ENCODE results near the gene GAPT. TPM values are rescaled to one million over a fixed set of nuclear protein-coding genes. Genes with fewer than 3 reads are reported as not detected.

Gene GAPT
- total RNA-seq, 4 donors from 2014 or later, result 0.39 to 1.6 TPM; not detected in 2

DNA sequence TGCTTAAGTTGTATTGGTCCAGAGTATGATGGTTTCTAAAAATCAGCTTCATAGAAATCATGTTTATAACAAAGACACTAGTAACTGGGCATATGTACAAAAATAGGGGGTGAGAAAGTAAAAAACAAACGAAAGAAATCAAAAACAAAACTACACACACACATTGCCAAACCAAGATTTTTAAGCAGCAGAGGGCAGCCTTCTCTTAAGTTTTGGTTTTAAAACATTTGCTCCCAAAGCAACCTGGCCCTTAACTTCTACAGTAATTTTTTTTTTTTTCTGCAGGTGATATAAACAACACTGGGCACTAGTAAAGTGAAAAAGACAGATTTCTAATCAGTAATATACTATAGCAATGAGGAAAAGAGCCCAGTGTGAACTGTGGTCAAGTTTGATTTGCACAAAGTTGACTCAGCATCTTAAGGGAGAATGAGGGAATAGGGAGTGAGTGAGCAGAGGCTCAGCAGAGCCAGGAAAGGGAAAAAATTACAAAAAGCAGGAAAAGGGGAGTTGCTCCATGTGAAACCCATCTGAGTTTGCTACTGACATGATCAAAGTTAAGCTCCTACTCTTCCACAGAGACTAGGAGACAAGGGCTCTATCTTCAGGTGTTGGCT lies 13.4 kb upstream of the GAPT start:
- no peak overlapping the region for H3K4me3 ChIP-seq (ENCODE audit: low read depth, poor library complexity, severe bottlenecking)
- TF ChIP-seq, protein P1, sequence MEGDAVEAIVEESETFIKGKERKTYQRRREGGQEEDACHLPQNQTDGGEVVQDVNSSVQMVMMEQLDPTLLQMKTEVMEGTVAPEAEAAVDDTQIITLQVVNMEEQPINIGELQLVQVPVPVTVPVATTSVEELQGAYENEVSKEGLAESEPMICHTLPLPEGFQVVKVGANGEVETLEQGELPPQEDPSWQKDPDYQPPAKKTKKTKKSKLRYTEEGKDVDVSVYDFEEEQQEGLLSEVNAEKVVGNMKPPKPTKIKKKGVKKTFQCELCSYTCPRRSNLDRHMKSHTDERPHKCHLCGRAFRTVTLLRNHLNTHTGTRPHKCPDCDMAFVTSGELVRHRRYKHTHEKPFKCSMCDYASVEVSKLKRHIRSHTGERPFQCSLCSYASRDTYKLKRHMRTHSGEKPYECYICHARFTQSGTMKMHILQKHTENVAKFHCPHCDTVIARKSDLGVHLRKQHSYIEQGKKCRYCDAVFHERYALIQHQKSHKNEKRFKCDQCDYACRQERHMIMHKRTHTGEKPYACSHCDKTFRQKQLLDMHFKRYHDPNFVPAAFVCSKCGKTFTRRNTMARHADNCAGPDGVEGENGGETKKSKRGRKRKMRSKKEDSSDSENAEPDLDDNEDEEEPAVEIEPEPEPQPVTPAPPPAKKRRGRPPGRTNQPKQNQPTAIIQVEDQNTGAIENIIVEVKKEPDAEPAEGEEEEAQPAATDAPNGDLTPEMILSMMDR (IDR thresholded peaks at IDR 0.05), result no peak
- TF ChIP-seq POLR2A (IDR thresholded peaks at IDR 0.05), result no peak
- DNase-seq (ENCODE audit: low spot score in 2 of 2), result no peak
- intact Hi-C loops (cut with DNase I; ENCODE audit: low total_unique reads), result no loop called here
- WGBS, 2 donors, result 23 to 49% methylated on average over 1 of the region's 1 CpG

DNA sequence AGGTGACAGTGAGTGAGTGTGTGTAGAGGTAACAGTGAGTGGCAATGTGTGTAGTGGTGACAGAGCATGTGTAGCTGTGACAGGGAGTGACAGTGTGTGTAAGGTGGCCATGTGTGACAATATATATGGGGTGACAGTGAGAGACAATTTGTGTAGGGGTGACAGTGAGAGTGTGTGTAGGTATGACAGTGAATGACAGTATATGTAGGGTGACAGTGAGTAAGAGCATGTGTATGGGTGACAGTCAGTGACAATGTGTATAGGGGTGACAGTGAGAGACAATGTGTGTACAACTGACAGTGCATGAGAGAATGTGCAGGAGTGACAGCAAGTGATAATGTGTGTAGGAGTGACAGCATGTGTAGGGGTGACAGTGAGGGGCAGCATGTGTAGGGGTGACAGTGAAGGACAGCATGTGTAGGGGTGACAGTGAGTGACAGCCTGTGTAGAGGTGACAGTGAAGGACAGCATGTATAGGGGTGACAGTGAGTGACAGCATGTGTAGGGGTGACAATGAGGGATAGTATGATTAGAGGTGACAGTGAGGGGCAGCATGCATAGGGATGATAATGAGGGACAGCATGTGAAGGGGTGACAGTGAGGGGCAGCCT lies 10.1 kb upstream of the GAPT start:
- intact Hi-C loops (cut with DNase I; ENCODE audit: low total_unique reads), result no loop called here
- DNase-seq (ENCODE audit: low spot score in 2 of 2), result no peak

DNA sequence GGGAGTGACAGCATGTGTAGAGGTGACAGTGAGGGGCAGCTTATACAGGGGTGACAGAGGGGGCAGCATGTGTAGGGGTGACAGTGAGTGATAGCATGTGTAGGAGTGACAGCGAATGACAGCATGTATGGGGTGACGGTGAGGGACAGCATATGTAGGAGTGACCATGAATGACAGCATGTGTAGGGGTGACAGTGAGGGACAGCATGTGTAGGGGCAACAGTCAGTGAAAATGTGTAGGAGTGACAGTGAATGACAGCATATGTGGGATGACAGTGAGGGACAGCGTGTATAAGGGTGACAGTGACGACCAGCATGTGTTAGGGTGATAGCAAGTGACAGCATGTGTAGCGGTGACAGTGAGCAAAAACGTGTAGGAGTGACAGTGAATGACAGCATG lies 9.4 kb upstream of the GAPT start:
- DNase-seq (ENCODE audit: low spot score in 2 of 2), result no peak
- no peak overlapping the region for H3K4me3 ChIP-seq (ENCODE audit: low read depth, poor library complexity, severe bottlenecking)
- intact Hi-C loops (cut with DNase I; ENCODE audit: low total_unique reads), result no loop called here
- 79 to 80% methylated on average over 6 of the region's 6 CpGs for WGBS, 2 donors
- TF ChIP-seq, protein P1 (IDR thresholded peaks at IDR 0.05), result no peak

More for the DNA sequence above, 10.1 kb upstream of the GAPT start:
- no peak overlapping the region for H3K4me3 ChIP-seq (ENCODE audit: low read depth, poor library complexity, severe bottlenecking)
- TF ChIP-seq POLR2A (IDR thresholded peaks at IDR 0.05), result no peak
- TF ChIP-seq, protein P1 (IDR thresholded peaks at IDR 0.05), result no peak

DNA sequence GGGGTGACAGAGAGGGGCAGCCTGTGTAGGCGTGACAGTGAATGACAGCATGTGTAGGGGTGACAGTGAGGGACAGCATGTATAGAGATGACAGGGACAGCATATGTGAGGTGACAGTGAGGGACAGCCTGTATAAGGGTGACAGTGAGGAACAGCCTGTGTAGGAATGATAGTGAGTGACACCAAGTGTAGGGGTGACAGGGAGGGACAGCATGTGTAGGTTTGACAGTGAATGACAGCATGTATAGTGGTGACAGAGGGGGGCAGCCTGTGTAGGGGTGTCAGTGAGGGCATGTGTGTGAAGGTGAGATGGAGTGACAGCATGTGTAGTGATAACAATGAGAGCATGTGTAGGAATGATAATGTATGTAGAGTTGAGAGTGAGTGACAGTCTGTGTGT lies 8.7 kb upstream of the GAPT start:
- H3K4me3 ChIP-seq (ENCODE audit: low read depth, poor library complexity, severe bottlenecking), result no peak overlapping the region
- 83 to 85% methylated on average over 1 of the region's 1 CpG for WGBS, 2 donors
- intact Hi-C loops (cut with DNase I; ENCODE audit: low total_unique reads), result no loop called here
- TF ChIP-seq, protein P1 (IDR thresholded peaks at IDR 0.05), result no peak
- no peak for TF ChIP-seq POLR2A (IDR thresholded peaks at IDR 0.05)
- no peak for DNase-seq (ENCODE audit: low spot score in 2 of 2)

- DNase-seq (ENCODE audit: low spot score in 2 of 2), result no peak
- WGBS, 2 donors, result 68 to 78% methylated on average over 4 of the region's 4 CpGs
- no peak for TF ChIP-seq POLR2A (IDR thresholded peaks at IDR 0.05)
- TF ChIP-seq, protein P1 (IDR thresholded peaks at IDR 0.05), result no peak
- no peak overlapping the region for H3K4me3 ChIP-seq (ENCODE audit: low read depth, poor library complexity, severe bottlenecking)
- intact Hi-C loops (cut with DNase I; ENCODE audit: low total_unique reads), result no loop called here
These were observed 6.7 kb upstream of the GAPT start for GRCh38 chr5:58484505-58484904.

- intact Hi-C loops (cut with DNase I; ENCODE audit: low total_unique reads), result no loop called here
- WGBS, 2 donors, result 65 to 77% methylated on average over 1 of the region's 1 CpG
- TF ChIP-seq, protein P1 (IDR thresholded peaks at IDR 0.05), result no peak
- no peak for TF ChIP-seq POLR2A (IDR thresholded peaks at IDR 0.05)
These were observed 4.9 kb upstream of the GAPT start for GRCh38 chr5:58486290-58486689.

More at GRCh38 chr5:58486290-58486689, 4.9 kb upstream of the GAPT start:
- DNase-seq (ENCODE audit: low spot score in 2 of 2), result no peak
- no peak overlapping the region for H3K4me3 ChIP-seq (ENCODE audit: low read depth, poor library complexity, severe bottlenecking)
